OCI-LY7 (cell line): ENCODE results near the gene GRIA4.

Experiments used
- EZH2phosphoT487 ChIP-seq: fragments of 200-600 bp; sonication (generic); IDR thresholded peaks from 2 replicates; pipeline ENCODE4 v1.6.1; 2018; ENCODE audit warnings: low read depth, borderline replicate concordance, mild to moderate bottlenecking, mixed run types, antibody characterized with exemption, low read length, moderate library complexity, mixed read lengths
- TF ChIP-seq, protein P1 (sequence below): fragments of 200-600 bp; sonication (generic); conservative IDR thresholded peaks from 2 replicates; pipeline ENCODE4 v1.5.1; 2014; ENCODE audit warnings: mild to moderate bottlenecking, antibody characterized with exemption, low read length, moderate library complexity, mixed read lengths

DNA sequence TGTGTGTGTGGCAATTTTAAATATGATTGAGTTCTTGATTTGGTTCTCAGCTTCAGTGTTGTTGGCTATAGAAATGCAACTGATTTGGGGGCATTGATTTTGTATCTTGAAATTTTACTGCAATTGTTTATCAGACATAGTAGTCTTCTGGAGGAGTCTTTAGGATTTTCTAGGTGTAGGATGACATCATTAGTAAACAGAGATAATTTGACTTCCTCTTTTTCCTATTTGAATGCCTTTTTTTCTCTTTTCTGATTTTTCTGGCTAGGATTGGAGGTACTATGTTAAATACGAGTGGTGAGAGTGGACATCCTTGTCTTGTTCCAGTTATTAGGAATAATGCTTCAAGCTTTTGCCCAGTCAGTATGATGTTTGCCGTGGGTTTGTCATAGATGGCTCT is 287.3 kb downstream of the GRIA4 start:
- TF ChIP-seq, protein P1, sequence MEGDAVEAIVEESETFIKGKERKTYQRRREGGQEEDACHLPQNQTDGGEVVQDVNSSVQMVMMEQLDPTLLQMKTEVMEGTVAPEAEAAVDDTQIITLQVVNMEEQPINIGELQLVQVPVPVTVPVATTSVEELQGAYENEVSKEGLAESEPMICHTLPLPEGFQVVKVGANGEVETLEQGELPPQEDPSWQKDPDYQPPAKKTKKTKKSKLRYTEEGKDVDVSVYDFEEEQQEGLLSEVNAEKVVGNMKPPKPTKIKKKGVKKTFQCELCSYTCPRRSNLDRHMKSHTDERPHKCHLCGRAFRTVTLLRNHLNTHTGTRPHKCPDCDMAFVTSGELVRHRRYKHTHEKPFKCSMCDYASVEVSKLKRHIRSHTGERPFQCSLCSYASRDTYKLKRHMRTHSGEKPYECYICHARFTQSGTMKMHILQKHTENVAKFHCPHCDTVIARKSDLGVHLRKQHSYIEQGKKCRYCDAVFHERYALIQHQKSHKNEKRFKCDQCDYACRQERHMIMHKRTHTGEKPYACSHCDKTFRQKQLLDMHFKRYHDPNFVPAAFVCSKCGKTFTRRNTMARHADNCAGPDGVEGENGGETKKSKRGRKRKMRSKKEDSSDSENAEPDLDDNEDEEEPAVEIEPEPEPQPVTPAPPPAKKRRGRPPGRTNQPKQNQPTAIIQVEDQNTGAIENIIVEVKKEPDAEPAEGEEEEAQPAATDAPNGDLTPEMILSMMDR: no peak
- TF ChIP-seq EZH2phosphoT487: no peak
